GM23338 (cell line): ENCODE data around the gene PPP2R1B. TPM values are rescaled to one million over a fixed set of nuclear protein-coding genes. Genes with fewer than 3 reads are reported as not detected.

Experiments
- ATAC-seq: fragments of 200-7000 bp; cut with Tn5 transposase; 3 replicates; pipeline ENCODE4 v1.9.1; 2020
- DNase-seq: peaks from one replicate; pipeline ENCODE4 v3.0.0-alpha.2; 2015; ENCODE audit warnings: low spot score
- H2AFZ ChIP-seq: fragments of 200-600 bp; sonication (generic); 2 replicates; pipeline ENCODE4 v1.8.0; 2016; ENCODE audit warnings: antibody characterized with exemption, mild to moderate bottlenecking, moderate library complexity
- H3F3A ChIP-seq: fragments of 200-600 bp; sonication (generic); replicated peaks from 2 replicates; pipeline ENCODE4 v1.8.0; 2017; ENCODE audit warnings: antibody characterized with exemption, mixed run types, low read depth
- H3K27ac ChIP-seq: fragments of 200-600 bp; sonication (generic); 2 replicates; pipeline ENCODE4 v1.6.1; 2016; ENCODE audit warnings: low read depth
- H3K27me3 ChIP-seq: fragments of 200-600 bp; sonication (generic); 2 replicates; pipeline ENCODE4 v1.8.0; 2016; ENCODE audit warnings: mild to moderate bottlenecking, mixed run types, moderate library complexity; ENCODE audit not compliant: insufficient read depth
- H3K36me3 ChIP-seq: fragments of 200-600 bp; sonication (generic); 2 replicates; pipeline ENCODE4 v1.8.0; 2016; ENCODE audit warnings: mild to moderate bottlenecking; ENCODE audit not compliant: insufficient read depth
- H3K4me1 ChIP-seq: fragments of 200-600 bp; sonication (generic); 2 replicates; pipeline ENCODE4 v1.8.0; 2016; ENCODE audit warnings: mild to moderate bottlenecking, moderate library complexity; ENCODE audit not compliant: insufficient read depth
- H3K4me2 ChIP-seq: fragments of 200-600 bp; sonication (generic); 2 replicates; pipeline ENCODE4 v1.7.1; 2017; ENCODE audit warnings: mixed run types
- H3K4me3 ChIP-seq: fragments of 200-600 bp; sonication (generic); 2 replicates; pipeline ENCODE4 v1.6.1; 2016; ENCODE audit warnings: mixed run types
- H3K79me2 ChIP-seq: fragments of 200-600 bp; sonication (generic); replicated peaks from 2 replicates; pipeline ENCODE4 v1.8.0; 2017; ENCODE audit warnings: mild to moderate bottlenecking; ENCODE audit not compliant: insufficient read depth
- H3K9me2 ChIP-seq: fragments of 200-600 bp; sonication (generic); 2 replicates; pipeline ENCODE4 v1.8.0; 2017; ENCODE audit not compliant: insufficient read depth
- H4K20me1 ChIP-seq: fragments of 200-600 bp; sonication (generic); replicated peaks from 2 replicates; pipeline ENCODE4 v1.8.0; 2017; ENCODE audit warnings: mild to moderate bottlenecking; ENCODE audit not compliant: insufficient read depth
- H3K27ac Mint-ChIP-seq: 2 replicates; pipeline ENCODE4 v1.8.0; 2020; ENCODE audit warnings: inconsistent platforms, mild to moderate bottlenecking, moderate library complexity, mixed read lengths
- H3K27me3 Mint-ChIP-seq: 3 replicates; pipeline ENCODE4 v1.8.0; 2022; ENCODE audit warnings: low read depth, mild to moderate bottlenecking, moderate library complexity, mixed read lengths, inconsistent platforms; ENCODE audit not compliant: insufficient read depth, poor library complexity
- H3K36me3 Mint-ChIP-seq: 3 replicates; pipeline ENCODE4 v1.8.0; 2021; ENCODE audit warnings: low read depth, mild to moderate bottlenecking, inconsistent platforms, moderate library complexity, mixed read lengths
- H3K4me1 Mint-ChIP-seq: 3 replicates; pipeline ENCODE4 v1.8.0; 2020; ENCODE audit warnings: mild to moderate bottlenecking, inconsistent platforms, mixed read lengths
- H3K4me3 Mint-ChIP-seq: 3 replicates; pipeline ENCODE4 v1.8.0; 2021; ENCODE audit warnings: moderate library complexity, mild to moderate bottlenecking, inconsistent platforms, mixed read lengths
- H3K9me3 Mint-ChIP-seq: 3 replicates; pipeline ENCODE4 v1.8.0; 2020; ENCODE audit warnings: moderate library complexity, mild to moderate bottlenecking, inconsistent platforms, mixed read lengths
- CREB1 ChIP-seq: fragments of 250-450 bp; sonication (Bioruptor Pico); IDR thresholded peaks from 2 replicates; pipeline ENCODE4 v1.5.0; 2020; ENCODE audit warnings: low read depth, mild to moderate bottlenecking, moderate library complexity
- CTCF ChIP-seq, 2 experiments: fragments of 200-600 bp in 1 of 2; sonication (generic) in 1 of 2; conservative IDR thresholded peaks; 2 replicates each; pipeline versions ENCODE4 v1.5.1 to v1.6.1; 2016 to 2017; ENCODE audit warnings: antibody characterized with exemption in 2 of 2, low read depth in 2 of 2, mild to moderate bottlenecking in 2 of 2, moderate library complexity in 1 of 2
- EZH2 ChIP-seq: fragments of 200-600 bp; sonication (generic); IDR thresholded peaks from one replicate; pipeline ENCODE4 v1.8.0; 2017; ENCODE audit warnings: antibody characterized with exemption, mild to moderate bottlenecking, low read depth; ENCODE audit not compliant: unreplicated experiment
- EZH2phosphoT487 ChIP-seq: fragments of 200-600 bp; sonication (generic); IDR thresholded peaks from one replicate; pipeline ENCODE4 v1.8.1; 2018; ENCODE audit warnings: antibody characterized with exemption; ENCODE audit not compliant: unreplicated experiment
- STAT1 ChIP-seq: IDR thresholded peaks from one replicate; pipeline ENCODE4 v1.6.1; 2016; ENCODE audit warnings: antibody characterized with exemption; ENCODE audit not compliant: unreplicated experiment
- polyA plus RNA-seq: library from polyadenylated mRNA; unstranded; fragments of >200 nt; fragmentation: Nextera tagmentation; extraction: Ambion mirVana; gene quantifications from 2 replicates; pipeline ENCODE4 v1.2.1, GENCODE V29; 2016
- total RNA-seq: library from RNA; depleted of rRNA; stranded (reverse); fragments of >200 nt; shearing (Covaris generic); gene quantifications from 2 replicates; pipeline ENCODE4 v1.2.3, GENCODE V29; 2014
- TF ChIP-seq, protein P1 (sequence below): IDR thresholded peaks from one replicate; pipeline ENCODE4 v1.6.1; 2018; ENCODE audit warnings: antibody characterized with exemption; ENCODE audit not compliant: unreplicated experiment

Gene PPP2R1B
- total and polyA plus RNA-seq, 2 experiments from 2014 or later: 18.5 to 82.0 TPM

- TF ChIP-seq, protein P1, sequence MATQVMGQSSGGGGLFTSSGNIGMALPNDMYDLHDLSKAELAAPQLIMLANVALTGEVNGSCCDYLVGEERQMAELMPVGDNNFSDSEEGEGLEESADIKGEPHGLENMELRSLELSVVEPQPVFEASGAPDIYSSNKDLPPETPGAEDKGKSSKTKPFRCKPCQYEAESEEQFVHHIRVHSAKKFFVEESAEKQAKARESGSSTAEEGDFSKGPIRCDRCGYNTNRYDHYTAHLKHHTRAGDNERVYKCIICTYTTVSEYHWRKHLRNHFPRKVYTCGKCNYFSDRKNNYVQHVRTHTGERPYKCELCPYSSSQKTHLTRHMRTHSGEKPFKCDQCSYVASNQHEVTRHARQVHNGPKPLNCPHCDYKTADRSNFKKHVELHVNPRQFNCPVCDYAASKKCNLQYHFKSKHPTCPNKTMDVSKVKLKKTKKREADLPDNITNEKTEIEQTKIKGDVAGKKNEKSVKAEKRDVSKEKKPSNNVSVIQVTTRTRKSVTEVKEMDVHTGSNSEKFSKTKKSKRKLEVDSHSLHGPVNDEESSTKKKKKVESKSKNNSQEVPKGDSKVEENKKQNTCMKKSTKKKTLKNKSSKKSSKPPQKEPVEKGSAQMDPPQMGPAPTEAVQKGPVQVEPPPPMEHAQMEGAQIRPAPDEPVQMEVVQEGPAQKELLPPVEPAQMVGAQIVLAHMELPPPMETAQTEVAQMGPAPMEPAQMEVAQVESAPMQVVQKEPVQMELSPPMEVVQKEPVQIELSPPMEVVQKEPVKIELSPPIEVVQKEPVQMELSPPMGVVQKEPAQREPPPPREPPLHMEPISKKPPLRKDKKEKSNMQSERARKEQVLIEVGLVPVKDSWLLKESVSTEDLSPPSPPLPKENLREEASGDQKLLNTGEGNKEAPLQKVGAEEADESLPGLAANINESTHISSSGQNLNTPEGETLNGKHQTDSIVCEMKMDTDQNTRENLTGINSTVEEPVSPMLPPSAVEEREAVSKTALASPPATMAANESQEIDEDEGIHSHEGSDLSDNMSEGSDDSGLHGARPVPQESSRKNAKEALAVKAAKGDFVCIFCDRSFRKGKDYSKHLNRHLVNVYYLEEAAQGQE: no peak
- TF ChIP-seq CREB1 (CRISPR knock-in tag) (no peak), EZH2phosphoT487 (no peak)
Observed at GRCh38 chr11:111778047-111778558, 11.9 kb upstream of the PPP2R1B start (continued).

- Mint-ChIP-seq H3K36me3 (no peaks in the 10 kb centered on the region), H3K4me1 (peaks cover 5% of the 10 kb centered on the region; the same call in 2 of the 3 replicates), H3K27ac (no peak overlapping the region), H3K27me3 (peaks cover 1% of the 10 kb centered on the region), H3K9me3 (no peaks in the 10 kb centered on the region), H3K4me3 (no peak overlapping the region)
- H3K27me3 ChIP-seq: no peaks in the 10 kb centered on the region
- H3K4me2 ChIP-seq: no peak overlapping the region
- DNase-seq (peak; percentile 82), ATAC-seq (peak; percentile 96)
- H2AFZ ChIP-seq: no peak overlapping the region
- no peaks in the 10 kb centered on the region for H3K36me3 ChIP-seq
- H3K79me2 ChIP-seq: no peaks in the 10 kb centered on the region
- TF ChIP-seq CTCF (conservative IDR thresholded peaks at IDR 0.05; ENCODE audit: low read depth in 2 of 2) (peak; percentile 89 to 91), EZH2 (no peak), STAT1 (no peak)
- no peaks in the 10 kb centered on the region for H4K20me1 ChIP-seq
- H3K27ac ChIP-seq: no peak overlapping the region
- no peaks in the 10 kb centered on the region for H3K4me1 ChIP-seq
- H3K9me2 ChIP-seq: no peaks in the 10 kb centered on the region
- no peaks in the 10 kb centered on the region for H3F3A ChIP-seq
- H3K4me3 ChIP-seq: no peak overlapping the region
Observed at GRCh38 chr11:111777094-111778046, 11.2 kb upstream of the PPP2R1B start.
